Inflammatory macrophage treated with lipopolysaccharide for 1 hour (primary cell): ENCODE measurements around the gene ZNF462.
"Not testable (repeated sequence)": the region's sequence is repeated elsewhere in the genome, so short reads cannot be mapped to it uniquely, and the experiment has no call there.

Source experiments
- DNase-seq, 2 donors: peaks; one replicate each; pipeline ENCODE4 v3.0.0-alpha.2; 2020 to 2022

Gene ZNF462, protein sequence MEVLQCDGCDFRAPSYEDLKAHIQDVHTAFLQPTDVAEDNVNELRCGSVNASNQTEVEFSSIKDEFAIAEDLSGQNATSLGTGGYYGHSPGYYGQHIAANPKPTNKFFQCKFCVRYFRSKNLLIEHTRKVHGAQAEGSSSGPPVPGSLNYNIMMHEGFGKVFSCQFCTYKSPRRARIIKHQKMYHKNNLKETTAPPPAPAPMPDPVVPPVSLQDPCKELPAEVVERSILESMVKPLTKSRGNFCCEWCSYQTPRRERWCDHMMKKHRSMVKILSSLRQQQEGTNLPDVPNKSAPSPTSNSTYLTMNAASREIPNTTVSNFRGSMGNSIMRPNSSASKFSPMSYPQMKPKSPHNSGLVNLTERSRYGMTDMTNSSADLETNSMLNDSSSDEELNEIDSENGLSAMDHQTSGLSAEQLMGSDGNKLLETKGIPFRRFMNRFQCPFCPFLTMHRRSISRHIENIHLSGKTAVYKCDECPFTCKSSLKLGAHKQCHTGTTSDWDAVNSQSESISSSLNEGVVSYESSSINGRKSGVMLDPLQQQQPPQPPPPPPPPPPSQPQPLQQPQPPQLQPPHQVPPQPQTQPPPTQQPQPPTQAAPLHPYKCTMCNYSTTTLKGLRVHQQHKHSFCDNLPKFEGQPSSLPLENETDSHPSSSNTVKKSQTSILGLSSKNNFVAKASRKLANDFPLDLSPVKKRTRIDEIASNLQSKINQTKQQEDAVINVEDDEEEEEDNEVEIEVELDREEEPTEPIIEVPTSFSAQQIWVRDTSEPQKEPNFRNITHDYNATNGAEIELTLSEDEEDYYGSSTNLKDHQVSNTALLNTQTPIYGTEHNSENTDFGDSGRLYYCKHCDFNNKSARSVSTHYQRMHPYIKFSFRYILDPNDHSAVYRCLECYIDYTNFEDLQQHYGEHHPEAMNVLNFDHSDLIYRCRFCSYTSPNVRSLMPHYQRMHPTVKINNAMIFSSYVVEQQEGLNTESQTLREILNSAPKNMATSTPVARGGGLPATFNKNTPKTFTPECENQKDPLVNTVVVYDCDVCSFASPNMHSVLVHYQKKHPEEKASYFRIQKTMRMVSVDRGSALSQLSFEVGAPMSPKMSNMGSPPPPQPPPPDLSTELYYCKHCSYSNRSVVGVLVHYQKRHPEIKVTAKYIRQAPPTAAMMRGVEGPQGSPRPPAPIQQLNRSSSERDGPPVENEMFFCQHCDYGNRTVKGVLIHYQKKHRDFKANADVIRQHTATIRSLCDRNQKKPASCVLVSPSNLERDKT (N-terminal part only)

DNA sequence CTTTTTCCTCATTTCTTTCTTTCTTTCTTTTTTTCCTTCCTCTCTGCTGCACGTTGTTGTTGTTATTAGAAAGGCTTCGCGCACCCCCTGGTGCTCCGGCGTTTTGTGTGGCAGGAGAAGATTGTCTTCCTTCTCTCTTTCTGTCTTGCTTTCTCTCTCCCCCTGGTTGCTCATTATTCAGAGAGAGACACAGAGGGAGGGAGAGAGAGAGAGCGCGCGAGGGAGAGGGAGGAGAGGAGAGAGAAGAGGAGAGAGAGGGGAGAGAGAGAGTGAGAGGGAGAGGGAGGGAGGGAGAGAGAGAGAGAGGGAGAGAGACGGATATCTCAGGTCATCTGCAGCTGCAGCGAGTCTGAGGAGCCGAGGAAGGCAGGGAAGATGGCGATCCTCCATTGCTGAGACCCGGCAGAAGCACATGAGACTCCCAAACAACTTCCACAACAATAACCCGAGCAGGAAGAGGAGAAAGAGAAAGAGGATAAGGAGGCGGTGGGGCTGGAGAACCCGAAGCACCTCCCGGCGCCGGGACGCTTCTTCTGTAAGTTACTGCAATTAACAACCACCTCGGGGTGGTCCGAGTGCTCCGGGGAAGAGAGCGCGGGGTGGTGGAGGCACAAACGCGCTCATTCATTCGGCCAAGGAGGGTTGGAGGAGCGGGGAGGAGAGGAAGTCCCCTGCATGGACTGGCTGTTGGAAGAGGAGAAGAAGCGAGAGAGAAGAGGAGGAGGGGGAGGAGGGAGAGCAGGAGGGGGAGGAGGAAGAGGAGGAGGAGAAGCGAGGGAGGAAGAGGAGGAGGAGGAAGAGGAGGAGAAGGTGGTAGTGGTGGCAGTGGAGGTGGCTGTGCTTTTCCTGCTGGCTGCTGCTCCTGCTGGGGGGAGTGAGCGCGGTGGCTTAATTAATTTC is at the start of gene ZNF462:
Gene ZNF462 (plus strand): TSS at position 346 of the 900 bp plus-strand sequence. CDS start 60,218 bp downstream, outside the sequence.
- DNase-seq = no peak

DNA sequence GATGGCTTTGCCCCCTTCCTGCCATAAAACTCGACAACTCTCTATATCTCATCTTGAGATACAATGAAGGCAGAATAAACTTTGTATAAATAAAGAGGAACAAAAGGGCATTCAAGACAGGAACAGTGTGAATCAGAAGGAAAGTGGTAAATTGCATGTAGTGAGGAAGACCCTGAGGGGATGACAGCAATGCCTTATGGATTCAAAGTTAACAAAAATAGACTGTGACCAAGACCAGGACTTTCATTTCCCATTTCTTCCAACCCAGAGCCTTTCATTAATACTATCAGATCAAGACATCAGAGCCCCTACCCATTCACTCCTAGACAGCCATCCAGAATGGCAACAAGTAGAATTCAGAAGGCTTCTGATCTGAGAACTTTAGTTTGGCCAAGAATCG is 46.4 kb upstream of the ZNF462 start:
- peak in 1 of 2 donors; percentile 52 for DNase-seq

DNA sequence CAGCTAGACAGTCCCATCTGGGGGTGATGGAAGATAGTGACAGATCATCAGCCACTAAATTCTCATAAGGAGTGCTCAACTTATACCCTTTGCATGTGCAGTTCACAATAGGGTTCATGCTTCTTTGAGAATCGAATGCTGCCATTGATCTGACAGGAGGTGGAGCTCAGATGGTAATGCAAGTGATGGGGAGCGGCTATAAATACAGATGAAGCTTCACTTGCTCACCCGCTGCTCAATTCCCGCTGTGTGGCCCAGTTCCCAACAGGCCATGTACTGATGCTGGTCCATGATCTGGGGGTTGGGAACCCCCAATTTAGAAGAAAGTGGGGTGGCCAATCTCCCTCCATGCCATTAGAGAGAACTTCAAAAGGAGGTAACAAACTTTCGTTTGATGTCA is 44.9 kb upstream of the ZNF462 start:
- no peak for DNase-seq

DNA sequence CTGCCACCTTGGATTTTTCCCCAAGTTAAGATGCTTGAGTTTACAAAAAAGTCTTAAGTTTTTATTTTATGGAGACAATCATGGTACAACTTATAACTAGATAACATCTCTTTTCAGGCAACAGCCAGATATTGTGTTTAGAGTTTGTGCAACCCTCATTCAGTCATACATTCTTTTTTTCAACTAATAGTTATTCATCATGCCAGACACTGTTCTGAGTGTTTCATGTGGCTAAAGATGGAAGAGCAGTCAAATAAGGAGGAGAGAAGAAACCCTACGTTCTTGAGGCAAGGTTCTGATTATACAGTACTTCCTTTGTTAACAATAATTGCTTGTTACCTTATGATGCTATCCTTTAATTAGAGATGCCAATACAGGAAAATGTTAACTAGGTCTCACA is 42.1 kb upstream of the ZNF462 start:
- no peak for DNase-seq

DNA sequence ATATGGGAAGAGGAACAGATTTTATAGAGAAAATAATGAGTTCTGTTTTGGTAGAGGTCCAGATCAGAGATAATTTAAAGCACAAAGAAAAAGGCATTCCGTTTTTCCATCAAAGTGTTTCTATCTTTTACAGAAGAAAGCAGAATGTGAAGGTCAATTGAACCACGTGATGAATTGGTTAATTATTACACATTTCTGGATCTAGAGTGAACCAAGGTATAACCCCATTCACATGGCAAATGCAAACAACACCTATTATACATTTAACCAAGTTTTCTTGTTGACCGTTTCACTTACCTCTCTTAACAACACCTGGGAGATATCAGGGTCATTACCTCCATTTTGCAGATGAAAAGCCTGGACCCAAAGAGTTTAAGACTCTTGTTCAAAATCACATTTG is 34.9 kb upstream of the ZNF462 start:
- DNase-seq = no peak

DNA sequence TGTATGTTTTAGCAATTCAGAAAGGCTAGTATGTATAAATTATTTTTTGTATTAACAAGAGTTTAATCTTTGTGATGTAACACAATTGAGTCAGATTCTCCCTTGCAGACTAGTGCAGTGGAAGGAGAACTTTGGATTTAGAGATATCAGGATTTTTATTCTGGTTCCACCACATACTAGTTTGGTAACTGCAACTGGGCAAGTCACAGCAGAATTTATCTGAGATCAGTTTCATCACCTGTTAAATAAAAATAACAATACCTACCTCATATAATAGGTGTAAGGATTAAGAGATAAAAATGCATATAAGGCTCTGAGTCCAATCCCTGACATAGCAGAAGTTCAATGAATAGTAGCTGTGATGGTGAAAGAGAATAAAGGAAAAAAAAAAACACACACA is 34.0 kb upstream of the ZNF462 start:
- DNase-seq = no peak

DNA sequence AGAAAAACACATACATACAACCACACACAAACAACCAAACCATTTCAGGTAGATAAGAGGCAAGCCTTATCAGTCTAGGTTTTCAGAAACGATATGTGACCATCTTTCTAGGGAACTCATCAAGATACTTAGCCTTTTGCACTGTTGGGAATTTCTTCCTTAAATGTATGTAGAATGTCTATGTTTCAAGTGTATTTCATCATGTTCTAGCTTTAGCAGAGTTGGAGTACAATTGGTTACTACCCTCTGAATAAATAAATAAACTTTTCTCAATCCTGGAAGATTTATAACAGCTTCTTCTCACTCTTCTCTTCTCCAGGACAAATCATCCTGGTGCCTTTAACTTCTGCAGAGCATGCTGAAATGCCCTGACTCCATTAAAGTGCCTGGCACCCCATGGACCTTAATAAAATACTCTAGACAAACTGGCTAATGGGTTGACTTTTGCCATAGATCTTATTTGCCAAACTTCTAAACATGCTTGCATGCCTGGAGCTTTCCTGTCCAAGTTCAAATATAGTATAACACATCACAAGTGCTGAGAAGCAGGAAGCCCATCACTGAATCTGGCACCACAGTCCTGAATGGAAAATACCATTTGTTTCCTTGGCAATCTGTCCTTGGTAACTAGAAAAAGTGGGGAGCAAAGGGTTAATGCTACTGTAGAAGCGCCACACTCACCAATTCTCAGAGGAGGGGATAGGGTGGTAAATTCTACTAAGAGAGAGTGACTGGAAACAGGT is 33.1 kb upstream of the ZNF462 start:
- no peak for DNase-seq

DNA sequence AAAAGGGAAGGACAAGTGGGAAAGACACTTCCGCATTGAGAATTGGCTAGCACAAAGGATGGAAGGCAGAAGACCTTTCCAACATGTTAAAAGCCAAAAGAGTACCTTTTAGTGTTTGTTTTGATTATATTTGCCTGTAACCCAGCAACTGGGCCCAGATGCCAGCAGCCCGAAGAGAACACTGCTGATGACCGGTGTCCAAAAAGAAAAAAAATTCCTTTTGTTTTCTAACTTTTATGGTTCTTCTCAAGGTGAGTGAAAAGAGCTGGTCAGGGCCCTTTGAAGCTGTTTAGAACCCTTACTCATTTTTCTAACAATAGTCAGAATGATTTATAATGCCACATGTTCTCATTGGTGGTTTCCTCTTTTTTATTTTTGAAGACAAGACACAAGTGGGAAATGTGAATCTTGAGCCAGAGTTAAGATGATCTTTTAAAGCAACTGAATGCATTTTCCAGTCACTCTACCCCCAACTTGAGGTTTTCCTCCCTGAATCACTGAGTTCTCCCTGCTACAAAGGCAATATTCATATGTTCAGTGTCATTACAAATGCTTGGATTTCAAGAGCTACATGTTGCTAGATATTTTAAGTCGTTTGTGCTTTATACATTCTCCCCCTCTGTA is 32.3 kb upstream of the ZNF462 start:
- DNase-seq = no peak

DNA sequence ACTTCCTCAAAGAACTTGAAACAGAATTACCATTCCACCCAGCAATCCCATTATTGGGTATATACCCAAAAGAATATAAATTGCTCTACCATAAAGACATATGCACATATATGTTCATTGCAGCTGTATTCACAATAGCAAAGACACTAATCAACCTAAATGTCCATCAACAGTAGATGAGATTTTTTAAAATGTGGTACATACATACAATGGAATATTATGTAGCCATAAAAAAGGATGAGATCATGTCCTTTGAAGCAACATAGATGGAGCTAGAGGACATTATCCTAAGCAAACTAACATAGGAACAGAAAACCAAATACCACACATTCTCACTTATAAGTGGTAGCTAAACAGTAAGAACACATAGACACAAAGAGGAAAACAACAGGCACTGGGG is 28.1 kb upstream of the ZNF462 start:
- no peak for DNase-seq

DNA sequence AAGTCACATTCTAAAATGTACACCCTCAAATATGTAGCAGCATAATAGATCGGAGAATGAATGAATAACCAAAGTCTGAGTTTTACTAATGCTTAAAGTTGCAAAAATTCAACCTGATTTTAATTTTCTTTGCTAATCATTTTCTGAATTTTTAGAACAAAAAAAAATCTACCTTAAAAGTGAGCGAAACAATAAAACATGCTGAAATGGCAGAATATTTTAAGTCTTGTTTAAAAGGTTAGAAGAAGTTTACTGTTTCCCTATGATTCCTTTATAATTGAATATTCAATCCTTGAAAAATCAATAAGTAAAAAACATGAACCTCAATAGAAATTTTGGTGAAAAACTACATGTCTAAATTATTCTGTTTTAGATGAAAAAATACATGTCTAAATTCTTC is 27.1 kb upstream of the ZNF462 start:
- DNase-seq = no peak

DNA sequence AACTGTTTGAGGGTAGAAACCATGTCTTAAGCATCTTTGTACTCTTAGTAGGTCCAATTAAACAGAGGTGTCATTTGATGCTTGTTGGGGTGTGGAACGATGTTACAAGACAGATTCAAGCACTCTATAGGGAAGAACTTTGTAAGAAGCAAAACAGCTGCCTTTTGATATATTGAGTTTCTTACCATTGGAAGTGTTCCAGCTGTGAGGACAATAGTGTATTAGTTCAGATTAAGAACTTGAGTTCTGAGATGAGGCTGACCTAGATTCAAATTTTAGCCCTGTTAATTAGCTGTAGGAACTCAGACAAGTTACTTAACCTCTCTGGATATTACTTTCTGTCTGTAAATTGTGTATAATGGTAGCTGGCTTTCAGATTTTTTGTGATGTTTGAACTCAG is 19.6 kb upstream of the ZNF462 start:
- DNase-seq = no peak

DNA sequence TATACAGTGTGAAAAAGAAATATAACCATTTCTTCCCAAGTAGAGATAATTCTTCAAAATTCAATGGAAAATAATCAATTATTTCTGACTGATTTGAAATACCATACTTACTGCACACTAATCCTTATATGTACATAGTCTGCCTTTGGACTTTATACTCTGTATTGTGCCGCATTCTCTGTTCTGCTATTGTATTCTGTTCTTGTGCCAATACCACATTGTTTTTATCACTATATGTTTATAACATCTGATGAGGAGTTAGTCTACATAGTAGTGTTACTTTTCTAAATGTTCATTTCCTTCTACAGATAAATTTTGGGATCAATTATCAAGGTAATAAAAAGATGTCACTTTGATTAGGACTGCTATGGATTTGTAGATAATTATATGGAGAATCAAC is 16.7 kb upstream of the ZNF462 start:
- no peak for DNase-seq

DNA sequence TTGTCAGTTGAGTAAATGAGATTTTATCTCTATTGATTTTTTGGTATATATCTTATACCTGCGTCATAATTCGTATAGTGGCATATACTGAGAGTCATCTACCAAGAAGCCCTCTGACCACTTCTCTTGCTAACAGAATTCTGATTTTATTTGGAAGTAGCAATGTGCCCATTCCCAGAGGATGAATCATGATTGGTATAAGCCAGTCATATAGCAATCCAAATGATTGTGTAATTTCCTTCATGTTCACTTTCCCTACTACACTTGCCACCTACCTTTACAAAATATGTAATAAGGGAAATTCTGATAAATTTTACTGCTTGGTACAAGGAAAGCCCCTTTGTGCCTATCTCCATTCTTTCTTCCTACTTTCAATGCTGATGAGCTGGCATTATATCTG is 16.1 kb upstream of the ZNF462 start:
- peak in 1 of 2 donors; percentile 69 for DNase-seq

DNA sequence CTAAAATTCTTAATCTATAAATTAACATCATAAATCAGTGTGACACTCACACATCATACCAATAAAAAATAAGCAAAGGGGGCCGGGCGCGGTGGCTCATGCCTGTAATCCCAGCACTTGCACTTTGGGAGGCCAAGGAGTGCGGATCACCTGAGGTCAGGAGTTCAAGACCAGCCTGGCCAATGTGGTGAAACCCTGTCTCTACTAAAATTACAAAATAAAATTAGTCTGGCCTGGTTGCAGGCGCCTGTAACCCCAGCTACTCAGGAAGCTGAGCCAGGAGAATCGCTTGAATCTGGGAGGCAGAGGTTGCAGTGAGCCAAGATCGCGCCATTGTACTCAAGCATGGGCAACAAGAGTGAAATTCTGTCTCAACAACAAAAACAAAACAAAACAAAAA is 11.3 kb upstream of the ZNF462 start:
- not testable (repeated sequence) for DNase-seq

DNA sequence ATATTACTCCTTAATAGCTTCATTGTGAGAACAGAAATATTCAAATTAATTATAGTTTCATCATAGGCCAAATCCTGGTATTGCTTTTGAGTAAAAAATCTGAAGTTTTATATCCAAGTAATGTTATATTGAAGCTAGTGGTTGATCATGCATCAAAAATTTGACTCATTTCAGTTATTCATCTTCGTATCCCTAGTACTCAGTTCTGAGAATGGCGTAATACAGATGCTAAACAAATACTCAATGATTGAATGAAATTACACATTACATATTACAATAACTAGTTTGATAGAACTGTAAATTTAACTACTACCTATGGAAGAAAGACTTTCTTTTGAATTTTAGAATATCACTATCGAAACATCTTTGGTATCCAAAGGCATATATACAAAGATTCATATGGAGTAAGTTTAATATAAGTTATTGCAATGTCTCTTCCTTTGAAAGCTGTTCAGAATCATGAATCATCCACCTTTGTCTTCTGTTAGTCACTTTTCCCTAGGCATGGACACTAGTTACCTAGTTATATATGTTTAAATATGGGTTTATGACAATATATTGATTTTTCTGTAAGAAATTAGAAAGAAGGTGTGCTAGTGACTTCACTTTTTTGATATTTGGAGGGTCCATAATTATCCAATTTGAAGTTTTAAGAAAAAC is 5.0 kb upstream of the ZNF462 start:
- DNase-seq = no peak

DNA sequence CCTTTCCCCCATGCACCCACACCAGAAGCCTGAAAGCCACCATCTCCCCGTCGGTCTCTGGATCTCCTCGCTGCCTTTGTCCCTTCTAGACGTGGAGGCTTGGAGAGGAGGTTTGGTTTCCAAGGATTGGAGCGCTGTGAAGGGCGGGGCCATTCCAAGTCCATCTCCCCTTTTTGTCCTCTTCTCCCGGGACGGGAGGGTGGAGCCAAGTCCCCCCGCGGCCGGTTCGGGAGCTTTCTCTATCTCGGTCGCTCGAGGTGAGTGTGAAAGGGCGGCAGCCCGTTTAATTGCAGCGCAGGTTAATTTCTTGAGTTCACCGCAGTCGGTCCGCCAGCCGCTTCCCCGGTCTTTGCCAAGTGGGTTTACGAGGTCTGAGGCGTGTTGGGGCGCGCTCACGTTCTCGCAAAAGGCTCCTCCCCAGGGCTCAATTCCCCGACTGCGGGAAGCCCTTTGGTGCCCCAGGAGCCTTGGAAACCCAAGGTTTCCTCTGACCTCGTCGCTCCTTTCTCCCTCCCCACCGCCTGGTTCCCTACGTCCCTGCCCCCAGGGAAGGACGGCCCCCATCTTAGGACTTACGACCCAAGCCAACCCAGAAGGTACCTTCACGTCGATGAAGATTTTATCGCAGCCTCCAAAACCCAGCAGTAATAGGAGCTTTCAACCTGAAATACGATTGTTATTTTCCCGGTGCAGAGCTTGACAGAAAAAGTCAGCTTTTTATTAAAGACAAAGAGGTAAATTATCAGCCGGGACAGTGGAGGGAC is 2.8 kb upstream of the ZNF462 start:
- DNase-seq = no peak

DNA sequence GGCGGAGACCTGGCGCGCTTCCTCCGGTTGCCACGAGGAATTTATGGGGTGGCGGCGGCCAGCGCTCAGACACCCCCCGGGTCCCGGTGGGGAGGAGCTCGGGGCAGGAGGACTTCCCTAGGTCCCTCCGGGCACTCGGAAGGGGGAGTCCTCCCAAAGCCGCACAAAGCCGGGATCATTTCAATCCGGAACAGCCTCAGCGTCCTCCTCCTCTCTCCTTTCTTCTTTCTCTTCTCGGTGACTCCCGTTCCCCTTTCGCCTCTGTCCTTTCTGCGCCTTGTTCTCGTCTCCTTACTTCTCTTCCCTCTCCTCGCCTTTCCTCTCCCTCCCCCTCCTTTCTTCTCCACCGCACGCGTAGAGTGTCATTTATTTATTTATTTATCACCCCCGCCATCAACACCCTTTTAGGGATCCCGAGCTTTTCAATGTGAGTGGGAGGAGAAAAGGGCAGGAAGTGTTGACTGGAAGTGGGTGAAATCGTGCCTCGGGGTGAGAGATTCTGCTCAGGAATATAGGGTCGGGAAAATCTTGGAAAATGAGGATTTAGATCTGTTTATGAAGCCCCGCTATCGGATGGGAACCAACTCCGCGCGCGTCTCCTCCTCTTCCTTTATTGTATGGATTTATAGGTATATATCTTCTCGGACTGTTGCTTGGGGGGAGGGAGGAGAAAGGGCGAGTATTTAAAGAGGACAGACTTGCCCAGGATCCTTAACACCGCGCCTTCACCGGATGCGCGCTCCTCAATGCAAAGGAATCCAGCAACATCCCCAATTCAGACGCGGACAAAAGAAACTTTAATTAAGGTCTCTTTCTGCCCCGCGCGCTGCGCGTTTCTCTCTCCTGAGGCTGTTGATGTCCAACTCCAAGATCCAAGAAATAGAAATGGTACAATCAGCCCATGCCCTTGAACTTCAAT is 2.0 kb upstream of the ZNF462 start:
- DNase-seq = no peak

DNA sequence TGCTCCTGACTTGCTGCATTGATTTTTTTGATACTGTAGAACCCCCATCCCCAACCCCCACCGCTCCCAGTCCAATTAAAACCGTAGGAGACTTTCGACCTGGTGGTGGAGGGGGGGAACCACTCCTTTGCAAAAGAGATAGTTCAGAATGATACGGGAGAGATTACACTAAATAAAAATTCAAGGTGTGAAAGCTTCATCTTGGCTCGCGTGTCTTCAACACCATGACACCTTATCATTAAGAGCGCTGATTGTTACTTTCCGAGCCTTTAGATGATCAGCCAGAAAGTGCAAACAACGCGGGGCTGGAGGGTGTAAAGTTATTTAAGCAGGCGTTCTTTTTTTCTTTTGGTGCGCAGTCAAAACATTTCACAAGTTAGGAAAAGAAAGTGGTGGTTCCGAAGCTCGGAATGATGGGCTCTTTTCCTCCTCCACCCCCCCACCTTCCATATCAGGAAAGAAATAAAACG is 1.3 kb upstream of the ZNF462 start:
- no peak for DNase-seq
